HG02759 (cell line): ENCODE data around the gene RRP12.

Experiments used
- ATAC-seq: cut with Tn5 transposase; IDR thresholded peaks from one replicate; pipeline ENCODE4 v1.9.1; 2021; ENCODE audit warnings: mild to moderate bottlenecking, moderate library complexity; ENCODE audit not compliant: unreplicated experiment

RRP12 gene

DNA sequence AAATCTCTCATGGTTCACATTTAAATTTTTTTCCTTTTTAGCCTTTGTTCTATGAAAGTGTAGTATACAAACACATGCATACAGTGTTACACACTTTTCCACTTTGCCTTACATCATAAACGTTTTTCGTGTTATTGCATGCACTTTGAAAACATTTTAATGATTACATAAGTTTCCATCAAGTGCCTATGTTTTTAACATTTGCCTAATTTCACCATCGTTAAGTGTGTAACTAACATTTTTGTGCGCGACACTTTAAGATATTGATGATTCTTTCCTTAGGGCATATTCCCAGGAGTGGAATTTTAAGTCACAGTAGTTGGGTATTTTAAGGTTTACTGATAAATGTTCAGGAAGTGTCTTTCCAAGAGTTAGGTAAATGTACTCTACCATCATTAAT, 65.1 kb downstream of the RRP12 start:
- ATAC-seq: no peak

DNA sequence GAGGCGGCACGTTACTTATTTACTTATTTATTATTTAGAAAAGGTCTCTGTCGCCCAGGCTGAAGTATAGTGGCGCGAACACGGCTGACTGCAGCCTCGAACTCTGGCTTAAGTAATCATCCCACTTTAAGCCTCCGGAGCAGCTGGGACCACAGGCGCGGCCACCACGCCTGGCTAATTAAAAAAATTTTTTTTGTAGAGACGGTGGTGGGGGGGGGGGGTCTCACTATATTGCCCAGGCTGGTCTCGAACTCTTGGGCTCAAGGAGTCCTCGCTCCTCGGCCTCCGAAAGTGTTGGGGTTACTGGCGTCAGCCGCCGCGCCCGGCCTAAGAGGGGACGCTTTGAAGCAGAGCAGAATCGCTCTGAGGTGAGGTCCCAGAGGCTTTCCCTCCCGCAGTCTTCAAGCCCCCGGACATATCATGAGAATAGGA, 65.9 kb downstream of the RRP12 start:
- ATAC-seq: no peak

GRCh38 chr10:97334370-97335175, 66.6 kb downstream of the RRP12 start, which contains the start of gene FRAT2:
TSS of gene FRAT2 (minus strand) at chr10:97334729. CDS start at chr10:97334572, 157 bp downstream.
- ATAC-seq: peak; percentile 87

GRCh38 chr10:97333601-97334369, 67.4 kb downstream of the RRP12 start:
- peak; percentile 24 for ATAC-seq

GRCh38 chr10:97333351-97333600, 67.9 kb downstream of the RRP12 start:
- no peak for ATAC-seq

GRCh38 chr10:97332591-97333350, 68.4 kb downstream of the RRP12 start:
- no peak for ATAC-seq

DNA sequence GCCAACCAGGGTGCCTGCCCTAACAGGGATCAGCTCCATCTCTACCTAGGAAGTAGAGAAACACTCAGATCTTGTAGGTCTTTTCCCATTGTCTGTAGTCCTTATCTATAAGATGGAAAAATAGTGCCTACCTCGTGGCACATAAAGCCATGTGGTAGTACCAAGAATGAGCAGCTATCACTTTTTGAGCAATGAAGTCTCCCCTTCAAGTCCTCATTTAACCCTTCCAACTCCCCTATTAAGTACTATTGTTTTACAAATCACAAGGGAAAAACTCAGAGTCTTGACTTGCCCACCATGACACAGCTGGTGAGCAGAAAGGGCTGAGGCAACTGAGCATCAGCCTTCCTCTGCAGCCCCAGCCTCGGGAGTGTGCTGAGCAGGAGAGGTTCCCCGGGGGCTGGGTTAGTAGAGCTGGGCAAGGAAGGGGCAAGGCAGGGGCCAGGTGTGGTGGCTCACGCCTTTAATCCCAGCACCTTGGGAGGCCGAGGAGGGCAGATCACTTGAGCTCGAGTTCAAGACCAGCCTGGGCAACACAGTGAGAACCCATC, 69.9 kb downstream of the RRP12 start:
- no peak for ATAC-seq

- ATAC-seq: no peak
Measured at GRCh38 chr10:97329766-97330165, 71.4 kb downstream of the RRP12 start.

DNA sequence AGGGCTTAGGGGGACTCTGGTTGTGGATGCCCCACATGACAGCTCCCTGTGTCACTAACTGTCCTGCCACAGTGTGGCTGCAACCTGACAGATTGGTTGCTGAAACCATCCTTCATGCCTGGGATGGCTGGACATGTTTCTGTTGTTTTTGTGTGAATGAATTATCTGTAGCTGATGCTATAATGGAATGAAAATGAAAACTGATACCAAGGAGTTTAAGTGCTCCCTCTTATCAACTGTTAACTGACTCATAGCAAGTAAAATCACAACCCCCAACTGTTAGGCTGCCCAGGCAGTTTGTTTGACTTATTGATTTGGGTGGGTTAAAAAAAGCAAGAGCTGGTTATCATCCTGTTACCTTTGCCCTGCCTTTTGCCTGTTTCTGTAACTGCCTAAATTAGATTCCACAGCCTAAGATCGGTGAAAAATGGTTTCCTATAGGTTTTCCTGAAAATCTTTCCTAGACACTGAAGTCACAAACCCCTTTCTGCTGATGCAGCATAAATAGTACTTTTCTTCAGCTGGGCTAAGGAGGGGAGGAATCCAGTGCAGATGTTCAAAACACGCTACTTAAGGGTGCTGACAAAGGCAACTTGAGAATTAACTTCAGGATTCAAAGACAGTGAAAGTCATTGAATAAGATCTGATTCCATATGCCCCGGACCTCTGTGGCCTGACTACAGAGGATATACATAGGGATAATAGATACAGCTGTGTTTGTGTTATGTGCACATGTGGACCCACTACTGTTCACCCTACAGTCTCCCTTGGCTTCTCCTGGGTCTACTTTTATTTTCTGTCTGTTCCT, 72.3 kb downstream of the RRP12 start:
- no peak for ATAC-seq

DNA sequence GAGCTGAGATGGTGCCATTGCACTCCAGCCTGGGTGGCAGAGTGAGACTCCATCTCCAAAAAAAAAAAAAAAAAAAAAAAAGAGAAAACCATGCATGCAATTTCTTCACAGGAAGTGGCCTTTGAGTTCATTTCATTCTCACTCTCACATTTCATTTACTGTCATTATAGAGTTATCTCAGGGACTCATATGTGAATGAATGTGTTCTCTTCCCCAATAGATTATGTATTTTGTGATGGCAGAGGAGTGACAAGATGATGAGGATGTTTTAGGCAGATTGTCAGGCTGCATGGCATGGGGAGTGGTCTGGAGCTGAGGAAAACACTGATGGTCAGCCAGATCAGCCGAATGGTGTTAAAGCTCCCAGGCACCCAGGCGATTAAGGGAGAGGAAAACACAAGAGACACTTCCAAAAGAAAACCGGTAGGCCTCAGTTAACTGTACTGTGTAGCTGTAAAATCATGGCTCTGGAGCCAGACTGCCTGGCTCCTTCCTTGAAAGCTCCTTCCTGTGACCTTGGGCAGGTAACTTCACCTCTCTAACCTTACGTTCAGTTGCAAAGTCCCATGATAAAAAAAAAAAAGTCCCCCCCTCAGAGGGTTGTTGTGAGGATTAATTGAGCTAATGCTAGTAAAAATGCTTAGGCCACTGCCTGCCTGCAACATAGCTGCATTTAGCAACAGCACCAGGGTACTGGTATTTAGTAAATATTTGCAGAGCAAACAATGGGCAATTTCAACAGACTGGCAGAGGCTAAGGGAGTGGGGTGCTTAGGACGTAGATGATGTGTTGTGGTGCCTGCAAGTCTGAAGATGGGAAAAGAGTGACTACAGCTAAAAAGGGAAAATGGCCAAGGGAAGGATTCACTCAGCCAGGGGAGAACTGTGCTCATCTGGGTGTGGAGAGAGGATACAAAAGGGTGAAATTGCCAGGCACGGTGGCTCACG, 73.5 kb downstream of the RRP12 start:
- ATAC-seq: no peak

- no peak for ATAC-seq
Measured at GRCh38 chr10:97325754-97326153, 75.4 kb downstream of the RRP12 start.

- ATAC-seq: no peak
Measured at GRCh38 chr10:97323501-97323900, 77.6 kb downstream of the RRP12 start.

DNA sequence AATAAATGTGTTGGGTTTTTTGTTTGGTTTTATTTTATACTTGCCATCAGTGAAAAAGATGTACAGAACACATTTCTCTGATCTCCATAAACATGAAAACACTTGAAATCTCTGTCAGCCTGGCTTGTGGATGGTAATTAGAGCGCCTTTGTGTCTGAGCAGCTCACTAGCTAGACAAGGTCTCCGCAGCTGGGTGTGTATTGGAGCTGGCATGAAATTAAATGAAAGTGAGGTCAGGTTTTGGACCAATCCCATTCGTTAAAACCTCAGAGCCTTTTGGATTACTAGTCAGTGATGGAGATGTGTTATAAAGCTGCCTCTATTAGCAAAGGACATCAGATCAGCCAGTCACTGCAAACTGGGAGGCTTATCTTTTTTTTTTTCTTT, 79.3 kb downstream of the RRP12 start:
- no peak for ATAC-seq

DNA sequence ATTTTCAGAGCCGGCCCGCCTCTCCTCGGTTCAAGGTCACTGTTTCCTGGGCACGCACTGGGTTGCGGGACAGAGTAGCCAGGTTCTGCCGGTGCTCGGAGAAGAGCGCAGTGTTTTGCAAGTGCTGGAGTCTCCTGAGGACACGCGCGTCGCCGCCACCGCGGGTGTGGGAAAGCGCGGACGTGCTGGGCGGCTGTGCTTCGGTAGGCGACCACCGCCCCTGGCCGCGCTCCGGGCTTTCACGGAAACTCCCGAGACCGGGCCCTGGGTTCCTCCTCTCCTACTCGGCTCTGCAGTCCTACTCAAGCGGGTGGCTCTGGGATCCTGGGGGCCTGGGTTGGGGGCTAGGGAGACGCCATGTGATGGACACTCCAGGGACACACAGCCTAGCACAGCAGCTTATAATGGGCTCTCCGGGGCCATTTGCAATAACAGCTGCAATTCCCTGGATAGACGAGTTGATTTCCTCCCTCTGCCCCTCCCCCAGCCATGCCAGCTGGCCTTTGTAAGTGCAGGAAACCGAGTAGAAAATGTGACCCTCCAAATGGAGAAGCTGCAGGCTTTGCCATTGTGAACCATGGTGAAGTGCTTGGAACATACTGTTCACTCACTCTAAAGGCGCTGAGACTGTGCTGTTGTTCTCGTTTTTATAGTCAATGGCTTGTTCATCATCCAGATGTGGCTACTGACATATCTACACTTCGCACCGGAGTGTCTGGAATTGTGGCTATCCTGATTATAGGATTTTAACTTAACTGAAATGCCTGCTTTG, 79.9 kb downstream of the RRP12 start:
- ATAC-seq: no peak

DNA sequence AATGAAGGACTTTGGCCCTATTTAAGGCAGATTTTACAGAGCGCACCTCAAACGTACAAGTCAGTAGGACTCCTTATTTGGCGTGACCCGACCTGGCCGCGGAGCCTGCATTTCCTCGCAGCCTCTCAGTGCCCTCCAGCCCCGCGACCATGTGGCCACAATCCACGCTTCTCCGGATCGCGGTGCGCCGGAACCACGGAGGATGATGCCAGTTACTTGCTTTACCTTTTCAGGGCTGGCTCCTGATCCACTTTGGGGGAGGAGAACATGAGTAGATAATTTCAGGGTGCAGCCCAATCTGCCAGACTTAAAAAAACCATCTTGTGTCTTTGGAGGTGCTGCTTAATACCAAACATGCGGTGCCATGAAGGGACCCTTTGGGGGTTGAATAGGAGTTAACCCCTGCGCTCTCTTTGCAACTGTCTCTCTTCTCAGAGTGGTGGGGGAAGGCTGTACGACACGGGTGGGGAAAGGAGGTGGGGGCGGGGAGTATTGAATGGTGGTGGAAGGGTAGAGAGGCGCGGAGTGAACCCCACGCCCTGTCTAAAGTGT, 80.6 kb downstream of the RRP12 start:
- no peak for ATAC-seq

DNA sequence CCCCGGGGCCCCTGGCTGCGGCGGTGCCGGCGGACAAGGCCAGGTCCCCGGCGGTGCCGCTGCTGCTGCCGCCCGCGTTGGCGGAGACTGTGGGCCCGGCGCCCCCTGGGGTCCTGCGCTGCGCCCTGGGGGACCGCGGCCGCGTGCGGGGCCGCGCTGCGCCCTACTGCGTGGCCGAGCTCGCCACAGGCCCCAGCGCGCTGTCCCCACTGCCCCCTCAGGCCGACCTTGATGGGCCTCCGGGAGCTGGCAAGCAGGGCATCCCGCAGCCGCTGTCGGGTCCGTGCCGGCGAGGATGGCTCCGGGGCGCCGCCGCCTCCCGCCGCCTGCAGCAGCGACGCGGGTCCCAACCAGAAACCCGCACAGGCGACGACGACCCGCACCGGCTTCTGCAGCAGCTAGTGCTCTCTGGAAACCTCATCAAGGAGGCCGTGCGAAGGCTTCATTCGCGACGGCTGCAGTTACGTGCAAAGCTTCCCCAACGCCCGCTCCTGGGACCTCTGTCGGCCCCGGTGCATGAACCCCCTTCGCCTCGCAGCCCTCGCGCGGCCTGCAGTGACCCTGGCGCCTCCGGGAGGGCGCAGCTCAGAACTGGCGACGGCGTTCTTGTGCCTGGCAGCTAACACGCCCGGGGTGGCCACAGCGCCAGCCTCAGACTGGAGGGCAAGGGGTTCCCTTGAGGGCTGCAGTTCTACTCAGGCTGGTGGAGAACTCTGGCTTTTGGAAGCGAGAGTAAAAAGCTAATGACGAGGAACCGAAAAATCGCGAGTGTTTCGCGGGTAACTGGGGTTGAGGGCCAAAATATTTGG, 81.3 kb downstream of the RRP12 start:
- ATAC-seq: peak; percentile 23
